ENCODE data around the gene GPBAR1.

The GPBAR1 gene, protein sequence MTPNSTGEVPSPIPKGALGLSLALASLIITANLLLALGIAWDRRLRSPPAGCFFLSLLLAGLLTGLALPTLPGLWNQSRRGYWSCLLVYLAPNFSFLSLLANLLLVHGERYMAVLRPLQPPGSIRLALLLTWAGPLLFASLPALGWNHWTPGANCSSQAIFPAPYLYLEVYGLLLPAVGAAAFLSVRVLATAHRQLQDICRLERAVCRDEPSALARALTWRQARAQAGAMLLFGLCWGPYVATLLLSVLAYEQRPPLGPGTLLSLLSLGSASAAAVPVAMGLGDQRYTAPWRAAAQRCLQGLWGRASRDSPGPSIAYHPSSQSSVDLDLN

GRCh38 chr2:218260742-218261422 lies at the start of gene GPBAR1:
Gene GPBAR1, plus strand, starts transcription at chr2:218261015. Its CDS starts 1,710 bp downstream, at chr2:218262725.
- H3K4me3 ChIP-seq (ENCODE audit: low read depth, low read length) = no peak within 1 kb of the TSS
- TF ChIP-seq, protein P1, sequence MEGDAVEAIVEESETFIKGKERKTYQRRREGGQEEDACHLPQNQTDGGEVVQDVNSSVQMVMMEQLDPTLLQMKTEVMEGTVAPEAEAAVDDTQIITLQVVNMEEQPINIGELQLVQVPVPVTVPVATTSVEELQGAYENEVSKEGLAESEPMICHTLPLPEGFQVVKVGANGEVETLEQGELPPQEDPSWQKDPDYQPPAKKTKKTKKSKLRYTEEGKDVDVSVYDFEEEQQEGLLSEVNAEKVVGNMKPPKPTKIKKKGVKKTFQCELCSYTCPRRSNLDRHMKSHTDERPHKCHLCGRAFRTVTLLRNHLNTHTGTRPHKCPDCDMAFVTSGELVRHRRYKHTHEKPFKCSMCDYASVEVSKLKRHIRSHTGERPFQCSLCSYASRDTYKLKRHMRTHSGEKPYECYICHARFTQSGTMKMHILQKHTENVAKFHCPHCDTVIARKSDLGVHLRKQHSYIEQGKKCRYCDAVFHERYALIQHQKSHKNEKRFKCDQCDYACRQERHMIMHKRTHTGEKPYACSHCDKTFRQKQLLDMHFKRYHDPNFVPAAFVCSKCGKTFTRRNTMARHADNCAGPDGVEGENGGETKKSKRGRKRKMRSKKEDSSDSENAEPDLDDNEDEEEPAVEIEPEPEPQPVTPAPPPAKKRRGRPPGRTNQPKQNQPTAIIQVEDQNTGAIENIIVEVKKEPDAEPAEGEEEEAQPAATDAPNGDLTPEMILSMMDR (IDR thresholded peaks at IDR 0.05; ENCODE audit: borderline replicate concordance, insufficient read depth, low read depth, low read length) = no peak

- TF ChIP-seq, protein P1 (IDR thresholded peaks at IDR 0.05; ENCODE audit: borderline replicate concordance, insufficient read depth, low read depth, low read length) = no peak
- H3K4me3 ChIP-seq (ENCODE audit: low read depth, low read length) = no peak overlapping the region
These were observed 46.7 kb upstream of the GPBAR1 start for GRCh38 chr2:218214116-218214515.

DNA sequence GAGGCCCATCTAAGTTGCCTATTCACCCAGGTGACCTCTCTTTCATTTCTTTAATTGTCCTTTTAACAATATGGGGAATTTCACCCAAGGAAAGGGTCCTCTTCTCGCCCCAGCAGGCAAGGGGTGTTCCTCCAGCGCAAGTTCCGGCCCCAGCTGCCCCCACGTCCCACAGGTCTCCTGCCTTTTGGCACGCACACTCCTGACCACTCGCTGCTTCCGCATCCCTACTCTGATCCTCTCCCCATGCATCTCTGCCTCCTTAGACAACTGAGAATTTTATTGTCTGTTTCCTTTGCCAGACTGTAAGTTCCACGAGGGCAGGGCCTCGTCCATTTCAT lies 44.5 kb upstream of the GPBAR1 start:
- TF ChIP-seq, protein P1 (IDR thresholded peaks at IDR 0.05; ENCODE audit: borderline replicate concordance, insufficient read depth, low read depth, low read length) = no peak
- peak overlapping the region; percentile 70 for H3K4me3 ChIP-seq (ENCODE audit: low read depth, low read length)

DNA sequence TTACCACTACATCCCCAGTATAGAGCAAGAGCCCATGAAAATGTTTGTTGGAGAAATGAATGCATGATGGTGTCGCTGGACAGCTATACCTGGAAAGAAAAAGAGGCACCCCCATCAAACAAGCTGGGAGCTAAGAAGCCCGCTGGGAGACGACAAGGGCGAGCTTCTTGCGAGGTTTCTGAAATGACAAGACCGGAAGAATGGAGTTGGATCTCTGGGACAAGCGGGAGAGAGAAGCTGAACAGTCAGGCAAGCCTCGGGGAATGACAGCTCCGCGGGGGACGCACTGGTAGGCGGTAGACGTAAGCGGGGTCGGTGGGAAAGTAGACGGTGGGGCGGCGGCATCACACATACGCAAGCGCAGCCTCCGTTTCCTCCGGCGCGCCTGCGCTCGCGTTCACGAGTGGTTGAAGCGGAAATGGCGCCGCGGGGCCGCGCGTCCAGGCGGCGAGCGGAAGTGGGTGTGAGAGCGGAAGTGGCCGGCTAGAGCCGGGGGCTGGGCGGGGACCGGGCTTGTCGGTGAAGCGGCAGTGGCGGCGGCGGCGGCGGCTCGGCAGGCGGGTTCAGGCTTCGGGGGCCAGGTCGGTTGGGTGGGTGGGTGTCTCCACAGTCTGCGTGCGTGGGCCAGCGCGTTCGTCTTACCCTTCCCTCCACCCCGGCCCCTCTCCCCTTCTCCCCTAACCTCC lies 44.0 kb upstream of the GPBAR1 start, which contains the start of gene ARPC2:
ARPC2 (plus strand) TSS at position 516 of the 686 bp plus-strand sequence. CDS start 282 bp downstream, outside the sequence.
- peak within 1 kb of the TSS; percentile 70 for H3K4me3 ChIP-seq (ENCODE audit: low read depth, low read length)
- TF ChIP-seq, protein P1 (IDR thresholded peaks at IDR 0.05; ENCODE audit: borderline replicate concordance, insufficient read depth, low read depth, low read length) = no peak

DNA sequence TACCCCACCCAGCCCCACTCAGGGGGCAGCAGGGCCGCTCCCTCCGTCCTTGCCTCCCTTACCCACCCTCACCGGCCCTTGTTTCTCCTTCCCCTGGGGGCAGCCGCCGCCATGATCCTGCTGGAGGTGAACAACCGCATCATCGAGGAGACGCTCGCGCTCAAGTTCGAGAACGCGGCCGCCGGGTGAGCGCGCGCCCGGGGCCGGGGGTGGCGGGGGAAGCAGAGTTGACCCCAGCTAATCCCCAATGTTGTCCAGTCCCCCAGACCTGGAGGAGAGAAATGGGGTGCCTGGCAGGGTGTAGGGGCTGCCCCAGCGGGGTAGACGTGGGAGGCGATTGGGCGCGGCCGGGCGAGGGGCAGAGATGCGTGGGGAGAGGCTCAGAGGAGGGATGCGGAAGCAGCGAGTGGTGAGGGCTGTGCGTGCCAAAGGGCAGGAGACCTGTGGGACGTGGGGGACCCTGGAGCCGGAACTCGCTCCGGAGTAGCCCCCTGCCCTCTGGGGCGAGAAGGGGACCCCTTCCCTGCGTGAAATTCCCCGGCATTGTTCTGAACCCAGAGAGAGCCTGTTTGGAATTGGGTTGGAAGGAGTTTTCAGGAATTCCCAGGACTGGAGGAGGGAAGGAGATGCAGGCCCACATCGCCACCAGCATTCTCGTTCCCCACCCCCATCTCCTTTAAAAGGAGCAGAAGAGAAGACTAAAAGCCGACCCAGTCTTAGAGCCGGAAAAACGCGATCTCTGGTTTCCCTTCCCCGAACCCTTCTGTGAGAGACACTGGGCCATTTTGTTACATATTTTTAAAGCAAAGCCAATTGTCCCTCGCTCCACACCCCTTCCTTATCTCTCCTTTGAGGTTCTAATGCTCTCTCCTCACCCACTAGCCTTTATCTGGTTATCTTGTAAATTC lies 43.2 kb upstream of the GPBAR1 start:
- TF ChIP-seq, protein P1 (IDR thresholded peaks at IDR 0.05; ENCODE audit: borderline replicate concordance, insufficient read depth, low read depth, low read length) = no peak
- peak overlapping the region; percentile 70 for H3K4me3 ChIP-seq (ENCODE audit: low read depth, low read length)

Data from GM12875 (cell line).